GM19035 (cell line): ENCODE data around the gene TRIM10.
"Not testable (repeated sequence)": the region's sequence is repeated elsewhere in the genome, so short reads cannot be mapped to it uniquely, and the experiment has no call there.

Source experiments
- ATAC-seq: cut with Tn5 transposase; IDR thresholded peaks from one replicate; pipeline ENCODE4 v1.9.1; 2021; ENCODE audit not compliant: unreplicated experiment

TRIM10 gene

DNA sequence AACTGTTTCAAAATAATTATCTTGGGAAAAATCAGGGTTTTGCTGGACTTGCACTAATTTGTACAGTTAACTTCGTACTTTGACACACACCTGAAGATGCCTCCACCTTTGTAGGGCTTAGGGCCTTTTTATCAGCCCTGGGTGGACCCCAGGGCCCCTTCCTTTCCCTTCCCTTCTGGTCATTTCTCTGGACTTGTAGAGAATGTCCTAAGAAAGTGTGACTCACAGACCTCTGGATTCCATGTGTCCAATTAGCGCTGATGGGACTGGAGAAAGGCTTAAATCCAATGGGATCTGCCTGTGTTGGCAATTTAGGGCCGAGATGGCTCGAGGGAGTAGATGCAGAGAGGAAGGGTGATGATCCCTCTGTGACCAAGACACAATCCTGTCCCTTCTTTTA, 11.7 kb upstream of the TRIM10 start:
- ATAC-seq: no peak

DNA sequence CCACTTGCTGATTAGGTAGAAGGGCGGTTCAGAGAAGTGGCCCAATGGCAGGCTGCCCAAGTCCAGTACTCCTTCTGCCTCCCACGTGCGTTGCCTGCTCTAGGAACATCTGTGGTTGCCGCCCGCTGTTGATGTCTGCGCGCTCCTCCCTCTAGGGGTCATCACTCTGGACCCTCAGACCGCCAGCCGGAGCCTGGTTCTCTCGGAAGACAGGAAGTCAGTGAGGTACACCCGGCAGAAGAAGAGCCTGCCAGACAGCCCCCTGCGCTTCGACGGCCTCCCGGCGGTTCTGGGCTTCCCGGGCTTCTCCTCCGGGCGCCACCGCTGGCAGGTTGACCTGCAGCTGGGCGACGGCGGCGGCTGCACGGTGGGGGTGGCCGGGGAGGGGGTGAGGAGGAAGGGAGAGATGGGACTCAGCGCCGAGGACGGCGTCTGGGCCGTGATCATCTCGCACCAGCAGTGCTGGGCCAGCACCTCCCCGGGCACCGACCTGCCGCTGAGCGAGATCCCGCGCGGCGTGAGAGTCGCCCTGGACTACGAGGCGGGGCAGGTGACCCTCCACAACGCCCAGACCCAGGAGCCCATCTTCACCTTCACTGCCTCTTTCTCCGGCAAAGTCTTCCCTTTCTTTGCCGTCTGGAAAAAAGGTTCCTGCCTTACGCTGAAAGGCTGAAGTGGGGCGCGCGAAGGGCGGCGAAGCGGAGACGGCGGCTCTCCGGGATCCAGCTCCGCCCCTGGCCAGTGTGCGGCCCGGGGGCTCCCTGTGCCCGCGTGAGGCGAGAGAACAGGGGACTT, 10.9 kb upstream of the TRIM10 start:
- no peak for ATAC-seq

DNA sequence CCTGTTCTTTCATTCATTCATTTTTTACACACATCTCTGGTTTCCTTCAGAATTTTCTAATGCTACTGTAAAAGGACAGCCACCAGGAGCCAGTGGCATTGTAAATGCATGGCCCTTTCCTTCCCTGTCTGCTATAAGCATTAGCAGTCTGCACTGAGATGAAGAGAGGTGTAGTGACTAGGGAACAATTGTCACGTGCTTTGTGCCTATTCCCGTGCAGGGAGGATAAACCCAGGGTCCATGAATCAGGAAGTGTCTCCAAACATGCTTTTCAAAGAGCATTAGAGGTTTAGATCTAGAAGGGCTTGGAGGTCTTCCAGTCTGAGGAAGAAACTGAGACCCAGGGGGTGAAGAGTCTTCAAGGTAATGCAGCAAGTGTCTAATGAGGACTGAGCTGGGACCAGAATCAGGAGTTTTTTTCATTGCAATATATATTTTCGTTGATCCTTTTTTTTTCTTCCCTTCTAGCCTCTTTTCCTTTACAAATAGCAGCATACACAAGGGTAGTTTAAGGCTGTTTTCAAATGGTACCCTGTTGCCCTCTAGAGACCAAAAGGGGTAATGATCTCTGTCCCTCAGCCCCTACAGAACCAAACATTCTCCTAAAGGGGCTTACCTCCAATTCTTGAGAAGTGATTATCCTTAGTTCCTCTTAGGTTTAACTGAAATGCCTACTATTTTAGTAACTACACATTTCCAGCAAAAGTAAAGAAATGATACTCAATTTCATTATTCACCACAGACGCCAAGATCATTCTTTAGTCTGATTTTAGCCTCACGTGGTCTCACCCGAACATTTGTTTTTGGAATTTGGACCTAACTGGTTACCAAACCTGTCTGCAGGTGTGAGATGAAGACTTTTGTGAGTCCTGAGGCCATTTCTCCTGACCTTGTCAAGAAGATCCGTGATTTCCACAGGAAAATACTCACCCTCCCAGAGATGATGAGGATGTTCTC, 8.9 kb upstream of the TRIM10 start:
- ATAC-seq: no peak

DNA sequence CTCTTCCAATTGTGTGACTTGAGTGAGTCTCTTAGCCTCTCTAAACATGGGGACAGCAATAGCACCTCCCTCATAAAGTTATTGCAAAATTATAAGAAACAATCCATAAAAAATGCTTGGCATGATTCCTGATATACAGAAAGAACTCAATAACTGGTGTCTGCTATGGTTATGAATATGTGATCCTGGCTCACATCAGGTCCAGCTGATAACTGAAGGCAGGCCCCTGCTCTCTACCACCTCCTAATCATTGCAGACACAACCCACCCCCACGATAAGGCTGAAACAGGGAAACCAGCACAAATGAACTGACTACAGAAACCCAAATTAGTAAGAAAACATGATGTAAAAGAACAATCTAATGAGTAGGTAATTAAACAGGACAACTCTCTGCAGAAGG, 7.7 kb upstream of the TRIM10 start:
- ATAC-seq: no peak

DNA sequence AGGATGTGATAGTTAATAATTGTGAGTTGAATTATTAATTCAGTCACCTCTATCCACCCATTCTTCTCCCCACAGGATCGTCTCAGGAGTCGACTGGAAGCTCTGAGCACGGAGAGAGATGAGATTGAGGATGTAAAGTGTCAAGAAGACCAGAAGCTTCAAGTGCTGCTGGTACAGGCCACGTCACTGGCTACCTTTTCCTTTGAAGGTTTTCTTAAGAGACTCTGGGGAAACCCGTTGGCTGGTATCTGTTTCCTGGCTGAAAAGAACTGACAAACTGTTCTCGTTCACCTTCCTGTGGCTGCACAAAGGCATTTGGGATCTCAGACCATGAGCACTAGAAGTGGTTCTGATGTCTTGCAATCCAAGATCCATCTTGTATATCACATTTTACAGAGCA, 6.1 kb upstream of the TRIM10 start:
- no peak for ATAC-seq

DNA sequence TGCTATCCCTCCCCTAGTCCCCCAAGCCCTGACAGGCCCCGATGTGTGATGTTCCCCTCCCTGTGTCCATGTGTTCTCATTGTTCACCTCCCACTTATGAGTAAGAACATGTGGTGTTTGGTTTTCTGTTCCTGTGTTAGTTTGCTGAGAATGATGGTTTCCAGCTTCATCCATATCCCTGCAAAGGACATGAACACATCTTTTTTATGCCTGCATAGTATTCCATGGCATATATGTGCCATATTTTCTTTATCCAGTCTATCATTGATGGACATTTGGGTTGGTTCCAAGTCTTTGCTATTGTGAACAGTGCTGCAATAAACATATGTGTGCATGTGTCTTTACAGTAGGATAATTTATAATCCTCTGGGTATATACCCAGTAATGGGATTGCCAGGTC, 4.2 kb upstream of the TRIM10 start:
- ATAC-seq: not testable (repeated sequence)

GRCh38 chr6:30164714-30165113, 3.7 kb upstream of the TRIM10 start:
- no peak for ATAC-seq

GRCh38 chr6:30163918-30164654, 3.1 kb upstream of the TRIM10 start:
- ATAC-seq: no peak

GRCh38 chr6:30163090-30163917, 2.3 kb upstream of the TRIM10 start, which contains the start of gene TRIM15:
TSS of gene TRIM15 (plus strand) at chr6:30163546. CDS start at chr6:30163685, 139 bp downstream.
- no peak for ATAC-seq

DNA sequence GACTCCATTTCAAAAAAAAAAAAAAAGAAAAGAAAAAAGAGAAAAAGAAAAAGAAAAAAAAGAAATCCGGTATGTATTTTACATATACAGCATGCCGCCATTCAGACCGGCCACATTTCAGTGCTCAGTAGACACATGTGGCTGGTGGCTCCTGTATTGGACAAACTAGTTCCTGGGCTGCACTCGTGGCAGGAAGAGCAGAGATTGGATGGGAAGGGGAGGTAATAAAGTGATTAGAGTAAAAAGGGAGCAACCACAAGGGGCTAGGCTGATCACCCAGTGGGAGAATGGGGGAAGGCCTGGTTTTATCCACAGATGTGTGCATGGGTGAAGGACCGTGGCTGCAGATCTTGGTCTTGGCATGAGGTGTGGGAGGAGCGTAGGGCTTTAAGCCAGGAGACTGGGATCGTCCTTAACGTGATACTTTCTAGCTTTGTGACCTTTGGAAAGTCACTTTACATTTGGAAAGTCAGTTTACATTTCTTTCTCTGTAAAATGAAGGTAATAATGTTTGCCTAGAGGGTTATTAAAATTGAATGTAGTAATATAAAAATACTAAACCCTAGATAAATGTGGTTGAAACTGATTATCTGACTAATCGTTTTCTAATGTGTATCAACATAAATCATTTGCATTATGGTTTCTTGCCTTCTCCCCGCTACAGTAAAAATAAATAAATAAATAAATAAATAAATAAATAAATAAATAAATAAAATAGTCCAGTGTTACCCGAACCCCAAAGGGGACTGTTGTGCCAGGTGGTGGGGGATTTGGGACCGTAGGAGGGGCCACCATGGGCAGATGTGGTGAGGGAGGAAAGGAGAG, 1.5 kb upstream of the TRIM10 start:
- no peak for ATAC-seq

GRCh38 chr6:30160008-30160784, 815 bp downstream of the TRIM10 start:
- no peak for ATAC-seq

DNA sequence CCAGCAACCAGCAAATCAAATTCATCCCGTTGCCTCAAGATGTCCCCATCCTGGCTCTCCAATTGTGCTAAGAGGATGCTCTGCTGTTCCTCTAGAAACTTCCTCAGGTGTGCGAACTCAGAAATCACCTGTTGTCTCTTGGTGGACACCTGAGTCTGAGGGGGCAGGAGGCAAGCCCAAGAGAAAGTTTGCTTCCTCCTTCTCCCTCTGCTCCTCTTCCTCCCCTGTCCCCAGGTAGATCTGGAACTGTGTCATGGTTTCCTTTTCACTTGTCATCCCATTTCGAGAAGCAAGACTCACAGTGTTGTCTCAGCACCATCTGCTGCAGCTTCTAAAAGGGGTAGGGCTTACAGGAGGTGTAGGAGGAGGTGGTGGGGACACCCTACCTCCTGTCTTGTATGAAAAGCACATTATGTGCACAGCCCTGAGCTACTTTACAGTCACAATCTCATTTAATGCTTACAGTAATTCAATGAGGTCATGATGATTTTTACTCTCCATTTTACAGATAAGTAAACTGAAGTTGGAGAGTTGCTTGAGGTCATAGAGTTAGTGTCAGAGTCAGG, 2.5 kb downstream of the TRIM10 start:
- no peak for ATAC-seq

- ATAC-seq: no peak
These were observed 3.0 kb downstream of the TRIM10 start for GRCh38 chr6:30157999-30158398.

- no peak for ATAC-seq
These were observed 3.4 kb downstream of the TRIM10 start for GRCh38 chr6:30157581-30157980.

GRCh38 chr6:30156774-30157173, 4.2 kb downstream of the TRIM10 start:
- no peak for ATAC-seq

- ATAC-seq: no peak
These were observed 4.8 kb downstream of the TRIM10 start for GRCh38 chr6:30156262-30156599.

DNA sequence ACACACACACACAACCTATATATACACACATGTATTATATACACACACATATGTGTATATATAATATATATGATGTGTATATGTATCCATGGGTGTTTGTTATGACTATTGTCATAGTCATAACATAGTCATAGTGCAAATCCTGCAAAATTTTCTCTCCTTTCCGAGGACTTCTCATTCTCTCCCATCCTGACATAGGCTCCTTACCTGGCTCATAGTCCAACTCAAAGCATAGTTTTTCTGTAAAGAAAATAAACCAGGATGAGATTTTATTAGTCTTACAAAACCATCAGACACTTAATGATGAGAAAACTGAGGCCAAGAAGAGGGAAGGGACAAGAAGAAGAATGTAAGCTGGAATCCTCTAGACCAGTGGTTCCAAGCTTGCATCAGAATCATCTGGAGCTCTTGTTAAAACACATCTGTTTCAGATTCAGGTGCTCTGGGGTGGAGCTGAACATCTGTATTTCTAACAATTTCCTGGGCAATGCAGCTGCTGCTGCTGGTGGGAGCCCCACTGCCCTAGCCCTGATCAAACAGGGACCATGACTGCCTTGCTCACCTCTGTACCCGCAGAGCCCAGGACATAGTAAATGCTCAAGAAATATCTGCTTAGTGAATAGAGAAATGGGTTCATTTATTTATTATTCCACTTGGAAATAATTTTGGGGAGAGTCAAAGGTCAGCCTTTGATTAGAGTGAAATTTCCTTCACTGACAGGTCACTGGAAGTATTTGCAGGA, 5.3 kb downstream of the TRIM10 start:
- ATAC-seq: no peak
